ENCODE measurements around the gene ABCB10. TPM values are rescaled to one million over a fixed set of nuclear protein-coding genes. Genes with fewer than 3 reads are reported as not detected.

The ABCB10 gene
- total RNA-seq, 1 experiment from 2014 or later, result 19.2 TPM

DNA sequence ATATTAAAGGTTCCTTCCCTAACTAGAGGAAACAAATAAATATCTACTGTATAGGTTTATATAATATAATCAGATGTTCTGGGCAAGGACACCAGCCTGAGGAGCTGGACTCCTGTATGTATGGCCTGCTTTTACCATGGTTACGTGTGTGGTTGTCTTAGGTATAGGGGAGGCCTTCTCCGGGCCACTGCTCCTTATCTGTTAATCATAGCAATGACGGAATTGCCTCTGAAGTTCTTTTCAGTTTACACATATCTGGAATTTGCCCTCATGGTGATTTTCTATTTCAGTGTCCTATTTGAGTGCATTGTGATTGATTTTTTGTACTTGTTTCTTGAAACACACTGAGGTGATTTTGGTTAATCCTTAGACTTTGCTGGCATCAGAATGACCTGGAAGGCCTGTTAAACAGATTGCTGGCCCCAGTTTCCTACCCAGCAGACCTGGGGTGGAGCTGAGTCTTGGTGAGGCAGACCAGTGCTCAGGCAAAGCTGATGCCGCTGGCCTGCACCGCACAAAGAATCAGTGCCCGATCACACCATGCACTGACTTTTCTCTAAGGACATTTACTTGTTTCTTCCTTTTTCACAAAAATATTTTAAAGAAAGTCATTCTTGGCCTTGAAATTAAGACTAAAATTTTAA, 18.5 kb downstream of the ABCB10 start:
- TF ChIP-seq TCF7L2 (IDR thresholded peaks at IDR 0.05; ENCODE audit: low read depth, low read length) (no peak), SIN3A (IDR thresholded peaks at IDR 0.05; ENCODE audit: borderline replicate concordance, insufficient read depth, low read depth, low read length) (no peak), POLR2AphosphoS5 (IDR thresholded peaks at IDR 0.05; ENCODE audit: low read depth, low read length) (no peak)
- TF ChIP-seq, protein P1, sequence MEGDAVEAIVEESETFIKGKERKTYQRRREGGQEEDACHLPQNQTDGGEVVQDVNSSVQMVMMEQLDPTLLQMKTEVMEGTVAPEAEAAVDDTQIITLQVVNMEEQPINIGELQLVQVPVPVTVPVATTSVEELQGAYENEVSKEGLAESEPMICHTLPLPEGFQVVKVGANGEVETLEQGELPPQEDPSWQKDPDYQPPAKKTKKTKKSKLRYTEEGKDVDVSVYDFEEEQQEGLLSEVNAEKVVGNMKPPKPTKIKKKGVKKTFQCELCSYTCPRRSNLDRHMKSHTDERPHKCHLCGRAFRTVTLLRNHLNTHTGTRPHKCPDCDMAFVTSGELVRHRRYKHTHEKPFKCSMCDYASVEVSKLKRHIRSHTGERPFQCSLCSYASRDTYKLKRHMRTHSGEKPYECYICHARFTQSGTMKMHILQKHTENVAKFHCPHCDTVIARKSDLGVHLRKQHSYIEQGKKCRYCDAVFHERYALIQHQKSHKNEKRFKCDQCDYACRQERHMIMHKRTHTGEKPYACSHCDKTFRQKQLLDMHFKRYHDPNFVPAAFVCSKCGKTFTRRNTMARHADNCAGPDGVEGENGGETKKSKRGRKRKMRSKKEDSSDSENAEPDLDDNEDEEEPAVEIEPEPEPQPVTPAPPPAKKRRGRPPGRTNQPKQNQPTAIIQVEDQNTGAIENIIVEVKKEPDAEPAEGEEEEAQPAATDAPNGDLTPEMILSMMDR (IDR thresholded peaks at IDR 0.05), result no peak
- TF ChIP-seq, protein P2, sequence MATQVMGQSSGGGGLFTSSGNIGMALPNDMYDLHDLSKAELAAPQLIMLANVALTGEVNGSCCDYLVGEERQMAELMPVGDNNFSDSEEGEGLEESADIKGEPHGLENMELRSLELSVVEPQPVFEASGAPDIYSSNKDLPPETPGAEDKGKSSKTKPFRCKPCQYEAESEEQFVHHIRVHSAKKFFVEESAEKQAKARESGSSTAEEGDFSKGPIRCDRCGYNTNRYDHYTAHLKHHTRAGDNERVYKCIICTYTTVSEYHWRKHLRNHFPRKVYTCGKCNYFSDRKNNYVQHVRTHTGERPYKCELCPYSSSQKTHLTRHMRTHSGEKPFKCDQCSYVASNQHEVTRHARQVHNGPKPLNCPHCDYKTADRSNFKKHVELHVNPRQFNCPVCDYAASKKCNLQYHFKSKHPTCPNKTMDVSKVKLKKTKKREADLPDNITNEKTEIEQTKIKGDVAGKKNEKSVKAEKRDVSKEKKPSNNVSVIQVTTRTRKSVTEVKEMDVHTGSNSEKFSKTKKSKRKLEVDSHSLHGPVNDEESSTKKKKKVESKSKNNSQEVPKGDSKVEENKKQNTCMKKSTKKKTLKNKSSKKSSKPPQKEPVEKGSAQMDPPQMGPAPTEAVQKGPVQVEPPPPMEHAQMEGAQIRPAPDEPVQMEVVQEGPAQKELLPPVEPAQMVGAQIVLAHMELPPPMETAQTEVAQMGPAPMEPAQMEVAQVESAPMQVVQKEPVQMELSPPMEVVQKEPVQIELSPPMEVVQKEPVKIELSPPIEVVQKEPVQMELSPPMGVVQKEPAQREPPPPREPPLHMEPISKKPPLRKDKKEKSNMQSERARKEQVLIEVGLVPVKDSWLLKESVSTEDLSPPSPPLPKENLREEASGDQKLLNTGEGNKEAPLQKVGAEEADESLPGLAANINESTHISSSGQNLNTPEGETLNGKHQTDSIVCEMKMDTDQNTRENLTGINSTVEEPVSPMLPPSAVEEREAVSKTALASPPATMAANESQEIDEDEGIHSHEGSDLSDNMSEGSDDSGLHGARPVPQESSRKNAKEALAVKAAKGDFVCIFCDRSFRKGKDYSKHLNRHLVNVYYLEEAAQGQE (IDR thresholded peaks at IDR 0.05; ENCODE audit: insufficient read depth in 1 of 2, low read depth in 2 of 2, low read length in 1 of 2), result no peak
- ATAC-seq (no peak), DNase-seq (ENCODE audit: low read depth, low spot score) (no peak)
- no peaks in the 10 kb centered on the region for H3K9me3 ChIP-seq (ENCODE audit: control insufficient read depth, insufficient read depth, low read depth, low read length)
- no peaks in the 10 kb centered on the region for H3K4me1 ChIP-seq (ENCODE audit: control insufficient read depth, insufficient read depth, low read length)
- POLR2A ChIA-PET, result no interaction called here
- BruUV-seq (replicated peaks), result no TSS peak
- no peak overlapping the region for H3K4me3 ChIP-seq (ENCODE audit: low read depth in 2 of 2, low read length in 2 of 2)
- H3K27ac ChIP-seq (ENCODE audit: low read length), result no peak overlapping the region
- no peaks in the 10 kb centered on the region for H3K27me3 ChIP-seq (ENCODE audit: control insufficient read depth, insufficient read depth, low read length)
- CTCF ChIA-PET, result no interaction called here
- in situ Hi-C loops (cut with HindIII; ENCODE audit: low pct_unique_long_range_greater_than_20kb, low sequenced_read_pairs) (no loop called here), intact Hi-C loops (cut with micrococcal nuclease; ENCODE audit: unreplicated experiment) (no loop called here)
- peaks cover 2% of the 10 kb centered on the region for H3K36me3 ChIP-seq (ENCODE audit: control insufficient read depth, insufficient read depth, low read length)

DNA sequence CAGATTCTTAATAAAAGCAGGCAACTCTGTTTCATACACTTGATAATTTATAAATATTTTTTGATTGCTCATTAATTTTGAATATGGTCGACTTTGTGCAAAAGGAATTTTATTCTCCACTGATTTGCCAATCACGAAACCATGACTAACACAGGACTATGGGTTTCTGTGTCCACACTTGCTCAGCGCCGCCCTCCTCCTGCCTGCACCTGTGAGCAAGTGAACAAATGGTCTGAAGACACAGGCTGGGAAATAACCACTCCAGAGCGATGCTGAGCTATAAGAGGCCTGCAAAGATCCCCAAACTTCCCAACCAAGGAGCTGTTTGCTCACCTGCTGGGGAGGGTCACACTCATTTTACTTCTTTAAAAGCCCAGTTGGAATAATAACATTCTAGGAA, 19.6 kb downstream of the ABCB10 start:
- no peak overlapping the region for H3K4me3 ChIP-seq (ENCODE audit: low read depth in 2 of 2, low read length in 2 of 2)
- intact Hi-C loops (cut with micrococcal nuclease; ENCODE audit: unreplicated experiment), result no loop called here
- H3K27ac ChIP-seq (ENCODE audit: low read length), result no peak overlapping the region
- TF ChIP-seq POLR2AphosphoS5 (IDR thresholded peaks at IDR 0.05; ENCODE audit: low read depth, low read length) (no peak), TCF7L2 (IDR thresholded peaks at IDR 0.05; ENCODE audit: low read depth, low read length) (no peak), SIN3A (IDR thresholded peaks at IDR 0.05; ENCODE audit: borderline replicate concordance, insufficient read depth, low read depth, low read length) (no peak)
- TF ChIP-seq, protein P1 (IDR thresholded peaks at IDR 0.05), result no peak
- TF ChIP-seq, protein P2 (IDR thresholded peaks at IDR 0.05; ENCODE audit: insufficient read depth in 1 of 2, low read depth in 2 of 2, low read length in 1 of 2), result no peak
- no peaks in the 10 kb centered on the region for H3K27me3 ChIP-seq (ENCODE audit: control insufficient read depth, insufficient read depth, low read length)
- POLR2A ChIA-PET, result interaction anchor here (0.6 kb wide), 1 partner anchor 47 kb away, joined by 3 read pairs; no protein-coding TSS in a partner anchor
- no peak for ATAC-seq
- BruUV-seq (replicated peaks), result no TSS peak
- no peaks in the 10 kb centered on the region for H3K4me1 ChIP-seq (ENCODE audit: control insufficient read depth, insufficient read depth, low read length)
- CTCF ChIA-PET, result no interaction called here
- no peak for DNase-seq (ENCODE audit: low read depth, low spot score)
- no peaks in the 10 kb centered on the region for H3K9me3 ChIP-seq (ENCODE audit: control insufficient read depth, insufficient read depth, low read depth, low read length)
- peaks cover 2% of the 10 kb centered on the region for H3K36me3 ChIP-seq (ENCODE audit: control insufficient read depth, insufficient read depth, low read length)
- in situ Hi-C loops (cut with HindIII; ENCODE audit: low pct_unique_long_range_greater_than_20kb, low sequenced_read_pairs), result no loop called here
